Astrocyte (in vitro differentiated cells and primary cell): ENCODE measurements around the gene YES1. TPM values are rescaled to one million over a fixed set of nuclear protein-coding genes. Genes with fewer than 3 reads are reported as not detected.

Source experiments
- DNase-seq: peaks from one replicate; pipeline ENCODE4 v3.0.0-alpha.2; 2010; ENCODE audit warnings: low read depth
- FAIRE-seq: peaks from 2 replicates; lab custom pipeline; 2011; peaks lifted over from hg19 to GRCh38; lab: Jason Lieb, UNC
- H2AFZ ChIP-seq: 2 replicates; pipeline ENCODE4 v1.6.0; 2012; ENCODE audit warnings: low read depth, low read length, inconsistent platforms
- H3K27ac ChIP-seq: 2 replicates; pipeline ENCODE4 v1.5.1; 2011; ENCODE audit warnings: low read depth, low read length, inconsistent platforms
- H3K27me3 ChIP-seq: 2 replicates; pipeline ENCODE4 v1.6.0; 2011; ENCODE audit warnings: low read length, inconsistent platforms; ENCODE audit not compliant: insufficient read depth
- H3K36me3 ChIP-seq: 2 replicates; pipeline ENCODE4 v1.5.1; 2011; ENCODE audit warnings: low read length, inconsistent platforms; ENCODE audit not compliant: insufficient read depth
- H3K4me1 ChIP-seq: 2 replicates; pipeline ENCODE4 v1.5.1; 2011; ENCODE audit warnings: low read length, inconsistent platforms; ENCODE audit not compliant: insufficient read depth
- H3K4me2 ChIP-seq: 2 replicates; pipeline ENCODE4 v1.6.0; 2012; ENCODE audit warnings: low read length, inconsistent platforms
- H3K4me3 ChIP-seq: 2 replicates; pipeline ENCODE4 v1.5.1; 2011; ENCODE audit warnings: low read depth, mild to moderate bottlenecking, low read length, inconsistent platforms; ENCODE audit not compliant: insufficient read depth
- H3K79me2 ChIP-seq: 2 replicates; pipeline ENCODE4 v1.6.0; 2012; ENCODE audit warnings: mild to moderate bottlenecking, low read length, inconsistent platforms; ENCODE audit not compliant: insufficient read depth
- H3K9ac ChIP-seq: 2 replicates; pipeline ENCODE4 v1.6.0; 2012; ENCODE audit warnings: mild to moderate bottlenecking, low read length, inconsistent platforms
- H3K9me3 ChIP-seq: 2 replicates; pipeline ENCODE4 v1.5.1; 2012; ENCODE audit warnings: low read depth, mild to moderate bottlenecking, low read length, inconsistent platforms; ENCODE audit not compliant: insufficient read depth
- H4K20me1 ChIP-seq: 2 replicates; pipeline ENCODE4 v1.6.0; 2012; ENCODE audit warnings: low read length, inconsistent platforms; ENCODE audit not compliant: insufficient read depth
- H3K27ac Mint-ChIP-seq: one replicate; pipeline ENCODE4 v1.8.0; 2021; ENCODE audit warnings: mild to moderate bottlenecking, mixed read lengths; ENCODE audit not compliant: unreplicated experiment
- H3K27me3 Mint-ChIP-seq: one replicate; pipeline ENCODE4 v1.8.0; 2021; ENCODE audit warnings: low read depth, mixed read lengths; ENCODE audit not compliant: unreplicated experiment
- H3K36me3 Mint-ChIP-seq: one replicate; pipeline ENCODE4 v1.8.0; 2021; ENCODE audit warnings: low read depth, mixed read lengths; ENCODE audit not compliant: unreplicated experiment
- H3K4me1 Mint-ChIP-seq: one replicate; pipeline ENCODE4 v1.8.0; 2021; ENCODE audit warnings: low read depth, mixed read lengths; ENCODE audit not compliant: unreplicated experiment
- H3K4me3 Mint-ChIP-seq: one replicate; pipeline ENCODE4 v1.8.0; 2021; ENCODE audit warnings: mild to moderate bottlenecking, moderate library complexity, mixed read lengths; ENCODE audit not compliant: unreplicated experiment
- H3K9me3 Mint-ChIP-seq: one replicate; pipeline ENCODE4 v1.8.0; 2021; ENCODE audit warnings: mild to moderate bottlenecking, mixed read lengths; ENCODE audit not compliant: unreplicated experiment
- EZH2 ChIP-seq: IDR thresholded peaks from 2 replicates; pipeline ENCODE4 v1.6.1; 2012; ENCODE audit warnings: mild to moderate bottlenecking, low read length, inconsistent platforms; ENCODE audit not compliant: insufficient read depth
- total RNA-seq: library from RNA; stranded (reverse); gene quantifications from 2 replicates; pipeline ENCODE4 v1.2.1, GENCODE V29; 2021
- TF ChIP-seq, protein P1 (sequence below): IDR thresholded peaks from 2 replicates; pipeline ENCODE4 v1.5.1; 2011; ENCODE audit warnings: low read depth, mild to moderate bottlenecking, inconsistent platforms, low read length, moderate library complexity; ENCODE audit not compliant: insufficient read depth

The YES1 gene
- total RNA-seq, 1 donor from 2014 or later: 68.2 TPM

DNA sequence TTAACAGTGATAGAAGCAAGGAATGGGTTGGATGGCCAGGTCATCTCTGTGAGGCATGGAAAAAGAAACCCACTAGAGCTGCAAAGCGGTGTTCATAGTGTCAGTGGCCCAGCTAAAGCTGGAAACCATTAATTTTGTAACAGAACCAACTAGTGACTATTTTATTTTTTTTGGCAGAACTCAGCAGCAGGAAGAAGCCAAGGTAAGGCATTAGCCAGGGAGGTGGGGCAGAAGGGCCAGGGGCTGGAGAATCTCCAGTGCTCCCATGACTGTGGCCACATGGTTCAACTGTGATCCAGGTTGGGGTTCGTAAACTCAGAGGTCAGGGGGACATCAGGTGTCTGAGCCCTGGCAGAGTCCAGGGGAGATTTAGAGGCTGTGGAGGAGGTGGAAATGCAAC is 25.9 kb upstream of the YES1 start:
- Histone ChIP-seq H4K20me1 (no peaks in the 10 kb centered on the region), H3K9me3 (no peaks in the 10 kb centered on the region), H3K9ac (no peak overlapping the region), H3K79me2 (no peaks in the 10 kb centered on the region), H3K4me2 (no peak overlapping the region), H3K36me3 (no peaks in the 10 kb centered on the region), H3K4me1 (no peaks in the 10 kb centered on the region), H3K4me3 (no peak overlapping the region), H2AFZ (no peak overlapping the region), H3K27ac (no peak overlapping the region), H3K27me3 (no peaks in the 10 kb centered on the region)
- TF ChIP-seq EZH2: no peak
- TF ChIP-seq, protein P1, sequence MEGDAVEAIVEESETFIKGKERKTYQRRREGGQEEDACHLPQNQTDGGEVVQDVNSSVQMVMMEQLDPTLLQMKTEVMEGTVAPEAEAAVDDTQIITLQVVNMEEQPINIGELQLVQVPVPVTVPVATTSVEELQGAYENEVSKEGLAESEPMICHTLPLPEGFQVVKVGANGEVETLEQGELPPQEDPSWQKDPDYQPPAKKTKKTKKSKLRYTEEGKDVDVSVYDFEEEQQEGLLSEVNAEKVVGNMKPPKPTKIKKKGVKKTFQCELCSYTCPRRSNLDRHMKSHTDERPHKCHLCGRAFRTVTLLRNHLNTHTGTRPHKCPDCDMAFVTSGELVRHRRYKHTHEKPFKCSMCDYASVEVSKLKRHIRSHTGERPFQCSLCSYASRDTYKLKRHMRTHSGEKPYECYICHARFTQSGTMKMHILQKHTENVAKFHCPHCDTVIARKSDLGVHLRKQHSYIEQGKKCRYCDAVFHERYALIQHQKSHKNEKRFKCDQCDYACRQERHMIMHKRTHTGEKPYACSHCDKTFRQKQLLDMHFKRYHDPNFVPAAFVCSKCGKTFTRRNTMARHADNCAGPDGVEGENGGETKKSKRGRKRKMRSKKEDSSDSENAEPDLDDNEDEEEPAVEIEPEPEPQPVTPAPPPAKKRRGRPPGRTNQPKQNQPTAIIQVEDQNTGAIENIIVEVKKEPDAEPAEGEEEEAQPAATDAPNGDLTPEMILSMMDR: no peak
- peaks cover 3% of the 10 kb centered on the region for H3K4me1 Mint-ChIP-seq
- no peak for DNase-seq
- H3K27ac Mint-ChIP-seq: no peak overlapping the region
- peaks cover 14% of the 10 kb centered on the region for H3K27me3 Mint-ChIP-seq
- H3K9me3 Mint-ChIP-seq: no peaks in the 10 kb centered on the region
- H3K36me3 Mint-ChIP-seq: no peaks in the 10 kb centered on the region
- FAIRE-seq: no peak
- no peak overlapping the region for H3K4me3 Mint-ChIP-seq

DNA sequence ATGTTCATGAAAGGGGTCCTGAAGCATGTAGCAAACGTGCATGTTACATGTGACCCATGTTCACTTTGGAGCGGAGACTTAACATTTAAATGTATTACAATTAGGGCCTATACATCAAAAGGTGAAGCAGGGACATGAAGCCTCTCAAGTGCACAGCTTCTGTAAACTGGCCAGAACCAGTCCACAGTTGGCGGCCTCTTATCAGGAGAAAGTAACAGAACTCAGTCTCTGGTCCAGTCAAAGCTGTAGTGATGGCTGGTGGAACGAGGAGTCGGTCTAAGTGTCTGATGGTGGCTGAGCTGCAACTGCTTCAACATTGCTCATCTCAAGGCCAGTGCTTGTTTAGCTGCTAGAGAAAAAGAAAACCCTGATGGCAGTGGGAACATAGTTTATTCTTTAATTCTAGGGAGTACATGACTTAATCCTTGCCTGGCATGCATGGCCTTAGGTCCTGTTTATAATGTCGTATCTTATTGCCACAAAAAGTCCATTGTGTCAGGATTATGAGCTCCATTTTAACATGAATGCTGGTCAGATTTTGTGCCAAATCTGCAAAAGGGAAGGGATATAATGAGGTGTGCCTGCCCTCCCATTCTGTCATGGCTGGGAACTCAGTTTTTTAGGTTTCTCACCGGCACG is 22.2 kb upstream of the YES1 start:
- FAIRE-seq: no peak
- no peaks in the 10 kb centered on the region for H3K9me3 ChIP-seq

DNA sequence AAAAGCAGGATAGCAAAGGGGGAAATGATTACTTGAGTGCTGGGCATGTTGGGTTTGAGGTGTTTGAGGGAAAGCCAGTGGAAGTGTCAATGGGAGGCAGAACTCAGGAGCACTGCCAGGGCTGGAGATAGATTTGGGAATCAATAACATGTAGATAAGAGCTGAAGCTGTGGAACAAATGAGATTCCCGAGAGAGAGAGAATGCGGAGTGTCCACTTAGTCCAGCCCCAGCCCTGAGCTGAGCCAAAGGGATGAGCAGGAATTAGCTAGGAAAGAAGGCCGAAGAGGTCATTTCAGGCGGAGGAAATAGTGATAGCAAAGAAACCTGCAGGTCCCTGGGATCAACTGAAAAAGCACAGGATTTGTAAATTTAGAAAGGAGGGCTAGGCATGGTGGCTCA is 21.2 kb upstream of the YES1 start:
- peaks cover 9% of the 10 kb centered on the region for H3K27me3 Mint-ChIP-seq
- H3K36me3 ChIP-seq: no peaks in the 10 kb centered on the region
- no peak overlapping the region for H3K4me3 ChIP-seq
- H3K27me3 ChIP-seq: no peaks in the 10 kb centered on the region
- DNase-seq (no peak), FAIRE-seq (no peak)
- no peaks in the 10 kb centered on the region for H3K9me3 ChIP-seq
- no peaks in the 10 kb centered on the region for H3K36me3 Mint-ChIP-seq
- H3K9ac ChIP-seq: no peak overlapping the region
- no peak overlapping the region for H3K4me3 Mint-ChIP-seq
- H3K27ac Mint-ChIP-seq: no peak overlapping the region
- H3K4me1 ChIP-seq: peaks cover 9% of the 10 kb centered on the region
- no peak overlapping the region for H3K27ac ChIP-seq
- H3K4me1 Mint-ChIP-seq: peaks cover 9% of the 10 kb centered on the region
- H3K79me2 ChIP-seq: no peaks in the 10 kb centered on the region
- no peaks in the 10 kb centered on the region for H3K9me3 Mint-ChIP-seq
- H4K20me1 ChIP-seq: no peaks in the 10 kb centered on the region
- TF ChIP-seq EZH2: no peak
- TF ChIP-seq, protein P1: no peak
- no peak overlapping the region for H2AFZ ChIP-seq
- no peak overlapping the region for H3K4me2 ChIP-seq

More for the DNA sequence above, 22.2 kb upstream of the YES1 start:
- TF ChIP-seq, protein P1: no peak
- TF ChIP-seq EZH2: no peak
- Histone ChIP-seq H3K27ac (no peak overlapping the region), H2AFZ (no peak overlapping the region), H3K4me3 (no peak overlapping the region), H3K79me2 (no peaks in the 10 kb centered on the region), H3K4me1 (peaks cover 9% of the 10 kb centered on the region), H3K36me3 (no peaks in the 10 kb centered on the region), H4K20me1 (no peaks in the 10 kb centered on the region), H3K9ac (no peak overlapping the region), H3K4me2 (no peak overlapping the region), H3K27me3 (no peaks in the 10 kb centered on the region)
- H3K36me3 Mint-ChIP-seq: no peaks in the 10 kb centered on the region
- H3K4me1 Mint-ChIP-seq: peaks cover 9% of the 10 kb centered on the region
- H3K4me3 Mint-ChIP-seq: no peak overlapping the region
- H3K9me3 Mint-ChIP-seq: no peaks in the 10 kb centered on the region
- no peak for DNase-seq
- peaks cover 9% of the 10 kb centered on the region for H3K27me3 Mint-ChIP-seq
- no peak overlapping the region for H3K27ac Mint-ChIP-seq
